ENCODE measurements around the gene CELA2B. TPM values are rescaled to one million over a fixed set of nuclear protein-coding genes. Genes with fewer than 3 reads are reported as not detected.

The CELA2B gene
- polyA plus RNA-seq, result not detected in 2 replicates

GRCh38 chr1:15475752-15476314 is at the start of gene CELA2B:
CELA2B (plus strand) TSS chr1:15476104; CDS start chr1:15476126, 22 bp downstream.

GRCh38 chr1:15456313-15456954 is 19.5 kb upstream of the CELA2B start, which contains the start of gene CELA2A:
CELA2A (plus strand) TSS chr1:15456732; CDS start chr1:15456754, 22 bp downstream.

GRCh38 chr1:15524021-15524282 is 48.0 kb downstream of the CELA2B start, which contains the start of gene CASP9:
CASP9 (minus strand) TSS chr1:15524215; CDS start chr1:15524200, 15 bp downstream.

GRCh38 chr1:15526490-15527339 is 50.8 kb downstream of the CELA2B start, which contains the start of gene DNAJC16:
DNAJC16 (plus strand) TSS chr1:15526848; CDS start chr1:15529106, 2,258 bp downstream.

Other genes starting within 250 kb of the CELA2B start
- 2.8 TPM in 1 of 2 replicates, not detected in the other for gene FHAD1, start 228.9 kb upstream of the CELA2B start, polyA plus RNA-seq
- 2.5 and 7.2 TPM in 2 replicates for gene EFHD2, start 66.2 kb upstream of the CELA2B start, polyA plus RNA-seq
- gene CTRC, start 37.7 kb upstream of the CELA2B start, polyA plus RNA-seq, result not detected in 2 replicates
- gene CELA2A, start 19.4 kb upstream of the CELA2B start, polyA plus RNA-seq, result not detected in 2 replicates
- gene CASP9, start 48.1 kb downstream of the CELA2B start, polyA plus RNA-seq, result 2.1 and 2.5 TPM in 2 replicates
- gene DNAJC16, start 50.7 kb downstream of the CELA2B start, polyA plus RNA-seq, result 22.4 and 60.2 TPM in 2 replicates
- gene AGMAT, start 108.9 kb downstream of the CELA2B start, polyA plus RNA-seq, result 0.97 TPM in 1 of 2 replicates, not detected in the other
- 2.0 and 3.1 TPM in 2 replicates for gene DDI2, start 141.4 kb downstream of the CELA2B start, polyA plus RNA-seq
- 0.75 and 3.6 TPM in 2 replicates for gene PLEKHM2, start 208.2 kb downstream of the CELA2B start, polyA plus RNA-seq

Data from Purkinje cell (primary cell).